Stimulated activated CD4-positive, alpha-beta T cell treated with anti-CD3 and anti-CD28 coated beads, Interleukin-4, amount 100 ng/mL, for 1 hour (primary cell): ENCODE results near the gene PIEZO2.

Experiments
- DNase-seq: peaks from one replicate; pipeline ENCODE4 v3.0.0-alpha.2; 2020

Gene PIEZO2

DNA sequence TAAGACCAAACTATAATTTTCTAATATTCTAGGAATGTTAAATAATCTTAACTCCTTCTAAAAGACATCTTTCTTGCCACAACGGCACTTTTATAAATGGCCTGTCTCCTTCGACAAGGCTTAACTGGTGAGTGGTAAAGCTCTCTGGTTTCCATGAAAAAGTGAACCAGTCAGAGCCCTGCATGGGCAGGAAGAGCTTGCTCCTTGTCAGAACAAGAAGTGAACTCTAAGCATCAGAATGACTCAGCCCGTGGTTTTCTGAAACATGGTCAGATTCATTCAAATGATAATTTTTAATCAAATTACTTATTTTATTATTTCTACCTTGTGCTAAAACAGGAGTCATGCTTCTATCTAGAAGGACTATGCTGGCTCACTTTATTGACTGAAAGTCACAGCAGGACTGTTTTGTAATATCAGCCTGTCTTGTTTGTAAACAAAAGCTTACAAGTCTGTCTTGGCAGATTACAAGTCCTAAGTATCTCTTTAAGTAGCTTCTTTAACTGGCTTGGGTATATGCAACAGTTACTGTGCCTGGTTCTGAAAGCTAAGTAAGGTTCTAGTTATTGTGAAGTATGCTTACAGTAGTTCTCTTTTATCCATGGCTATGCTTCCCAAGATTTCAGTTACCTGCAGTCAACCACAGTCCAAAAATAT lies 378.2 kb downstream of the PIEZO2 start:
- no peak for DNase-seq

DNA sequence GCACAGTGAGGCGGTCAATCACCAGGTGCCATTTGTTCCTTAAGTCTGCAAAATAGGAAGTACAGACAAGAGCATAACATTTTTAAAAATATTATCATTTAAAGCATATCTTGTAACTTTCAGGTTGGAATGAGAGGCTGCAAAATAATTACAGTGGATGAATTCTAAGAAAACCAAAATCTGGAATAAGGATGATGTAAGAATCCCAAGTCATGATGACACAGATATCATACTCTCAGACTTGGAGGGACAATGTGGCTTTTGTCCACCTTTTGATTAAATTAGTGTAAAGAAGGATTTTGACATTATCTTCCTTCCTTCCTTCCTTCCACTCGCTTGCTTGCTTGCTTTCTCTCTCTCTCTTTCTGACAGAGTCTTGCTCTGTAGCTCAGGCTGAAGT lies 379.1 kb downstream of the PIEZO2 start:
- DNase-seq = no peak

DNA sequence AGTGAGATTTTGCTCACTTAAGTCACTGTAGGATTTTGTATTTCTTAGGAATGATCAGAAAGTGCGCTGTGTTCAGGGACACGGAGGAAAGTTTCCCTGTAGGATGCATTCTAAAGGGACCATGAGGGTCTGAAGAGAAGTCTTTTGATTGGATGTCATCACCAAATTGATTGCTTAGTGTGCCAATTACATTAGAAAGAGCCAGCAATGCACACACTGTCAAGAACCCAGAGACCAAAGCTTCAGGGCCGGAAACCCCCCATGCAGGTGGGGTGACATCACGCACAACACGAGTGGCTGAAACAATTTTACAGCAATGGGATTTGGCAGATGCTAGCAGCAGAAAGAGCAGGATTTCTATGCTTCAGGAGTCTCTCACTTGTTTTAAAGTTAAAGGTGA lies 381.1 kb downstream of the PIEZO2 start:
- no peak for DNase-seq

DNA sequence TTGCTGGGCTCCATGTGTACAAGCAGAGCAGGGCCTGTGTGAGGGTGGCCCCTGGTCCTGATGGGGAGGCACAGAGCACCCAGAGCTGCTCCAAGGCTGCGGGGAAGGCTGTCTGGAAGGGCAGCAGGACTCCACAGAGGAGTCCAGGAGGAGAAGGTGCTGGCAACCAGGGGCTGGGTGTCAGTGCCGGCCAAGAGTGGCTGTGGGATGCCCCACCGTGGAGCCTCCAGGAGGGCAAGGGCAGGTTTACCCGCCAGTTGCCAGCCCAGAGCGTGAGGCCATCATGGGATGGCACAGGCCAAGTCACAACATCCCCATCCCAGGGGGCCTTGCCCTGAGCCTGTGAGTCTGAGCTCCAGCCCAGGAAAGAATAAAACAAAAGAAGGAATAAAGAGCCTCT lies 381.7 kb downstream of the PIEZO2 start:
- no peak for DNase-seq

DNA sequence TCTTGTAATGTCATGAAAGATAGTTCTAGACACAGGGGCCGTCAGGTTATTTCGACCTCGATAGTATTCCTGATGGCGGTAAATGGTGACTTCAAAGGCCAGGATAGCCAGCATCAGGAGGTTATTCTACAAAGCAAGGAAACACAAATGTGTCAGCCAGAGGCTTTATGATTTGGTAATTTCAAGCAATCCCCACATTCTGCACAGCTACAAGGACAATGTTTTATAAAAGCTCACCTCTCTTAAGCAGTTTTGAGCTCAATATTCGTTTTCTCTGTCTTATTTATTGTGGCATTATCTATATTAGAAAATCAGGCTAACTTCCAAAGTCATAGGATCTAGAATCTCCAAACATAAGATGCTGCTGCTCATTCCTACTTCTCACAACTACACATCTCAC lies 388.4 kb downstream of the PIEZO2 start:
- DNase-seq = no peak

DNA sequence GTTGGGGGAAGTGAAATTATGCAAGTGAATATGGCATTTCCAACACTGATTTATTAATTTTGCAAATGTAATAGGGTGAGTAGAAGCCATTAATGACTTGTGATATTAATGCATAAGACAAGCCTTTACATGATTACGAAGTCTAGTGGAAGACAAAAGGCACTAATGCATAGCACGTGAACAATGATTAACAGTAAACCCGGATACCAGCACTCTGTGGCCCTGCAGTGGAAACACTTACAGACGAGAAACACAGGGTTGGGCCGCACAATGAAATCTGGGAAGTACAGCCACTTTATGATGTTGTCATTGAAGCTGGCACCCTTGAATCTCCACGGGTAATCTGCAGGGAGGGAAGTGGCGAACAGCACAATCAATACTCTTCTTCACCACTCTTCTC lies 390.1 kb downstream of the PIEZO2 start:
- DNase-seq = no peak

DNA sequence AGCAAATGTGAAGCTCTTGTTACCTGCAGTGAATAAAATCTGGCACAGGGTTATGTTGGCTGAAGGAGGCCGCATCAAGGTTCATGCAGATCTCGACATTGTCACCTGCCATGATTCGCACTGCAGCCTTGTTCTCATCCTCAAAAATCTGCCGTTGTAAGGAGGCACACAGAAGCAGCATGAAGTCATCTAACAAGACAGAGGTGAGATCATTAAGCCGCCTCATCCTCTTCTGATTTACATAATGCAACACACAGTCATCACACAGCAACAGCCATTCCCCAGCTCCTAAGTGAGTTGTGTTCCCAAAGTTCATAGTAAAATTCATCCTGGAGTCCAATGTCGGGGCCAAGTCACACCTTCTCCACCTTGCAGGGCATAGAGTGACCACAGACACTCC lies 391.4 kb downstream of the PIEZO2 start:
- no peak for DNase-seq

DNA sequence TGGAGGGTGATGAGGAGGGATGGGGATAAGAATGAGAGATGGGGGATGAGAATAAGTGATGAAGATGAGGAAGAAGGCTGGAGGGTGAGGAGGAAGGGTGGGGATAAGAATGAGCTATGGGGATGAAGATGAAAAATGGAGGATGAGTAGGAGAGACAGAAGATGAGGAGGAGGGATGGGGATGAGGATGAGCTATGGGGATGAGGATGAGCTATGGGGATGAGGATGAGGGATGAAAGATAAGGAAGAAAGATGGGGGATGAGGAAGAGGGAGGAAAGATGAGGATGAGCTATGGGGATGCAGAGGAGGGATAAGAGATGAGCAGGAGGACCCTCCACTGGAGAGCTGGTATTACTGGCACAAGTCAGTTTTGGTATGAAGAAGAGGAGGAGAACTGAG lies 392.0 kb downstream of the PIEZO2 start:
- no peak for DNase-seq

DNA sequence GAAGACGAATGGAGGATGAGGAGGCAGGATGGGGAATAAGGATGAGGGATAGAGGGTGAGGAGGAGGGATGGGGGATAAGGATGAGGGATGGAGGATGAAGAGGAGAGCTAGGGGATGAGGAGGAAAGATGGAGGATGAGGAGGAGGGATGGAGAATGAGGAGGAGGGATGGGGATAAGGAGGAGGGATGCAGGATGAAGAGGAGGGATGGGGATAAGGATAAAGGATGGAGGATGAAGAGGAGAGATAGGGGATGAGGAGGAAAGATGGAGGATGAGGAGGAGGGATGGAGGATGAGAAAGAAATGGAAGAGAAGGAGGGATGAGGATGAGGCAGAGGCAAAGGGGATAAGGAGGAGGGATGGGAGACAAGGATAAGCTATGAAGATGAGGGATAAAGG lies 393.5 kb downstream of the PIEZO2 start:
- DNase-seq = no peak

DNA sequence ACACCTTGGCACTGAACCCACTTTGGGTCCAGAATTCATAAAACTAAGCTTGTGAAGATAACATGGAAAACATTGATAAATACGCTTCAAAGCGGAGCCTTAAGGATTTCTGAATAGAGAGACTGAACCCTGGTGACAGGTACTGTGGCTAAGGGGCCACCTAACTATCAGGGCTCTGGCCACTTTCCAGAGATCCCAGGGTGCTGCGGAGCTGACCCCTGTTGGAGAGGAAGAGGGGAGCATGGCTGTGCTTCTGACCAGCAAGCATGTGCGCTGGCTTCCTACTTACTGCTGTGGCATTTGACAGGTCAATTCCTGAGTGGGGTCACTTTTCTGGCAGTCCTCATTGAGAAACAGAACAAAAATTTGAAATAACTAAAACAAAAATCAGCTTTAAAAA lies 395.2 kb downstream of the PIEZO2 start:
- DNase-seq = no peak

DNA sequence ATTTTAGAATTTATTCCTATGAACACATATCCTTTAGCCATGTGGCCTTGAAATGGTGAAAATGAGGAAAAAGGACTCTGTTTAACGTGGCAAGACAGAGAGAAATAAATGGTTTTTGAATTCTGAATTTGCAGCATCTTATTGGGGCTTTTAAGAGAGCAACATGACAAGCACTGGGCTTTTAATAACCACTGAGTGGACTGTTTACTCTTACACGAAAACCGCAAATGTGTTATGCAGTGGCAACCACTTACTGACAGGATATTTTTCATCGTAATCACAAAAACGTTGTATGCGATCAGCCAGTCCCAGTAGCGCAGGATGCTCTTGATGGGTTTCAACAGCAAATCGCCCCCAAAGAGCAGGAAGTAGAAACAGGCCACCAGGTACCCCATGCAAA lies 397.0 kb downstream of the PIEZO2 start:
- no peak for DNase-seq

DNA sequence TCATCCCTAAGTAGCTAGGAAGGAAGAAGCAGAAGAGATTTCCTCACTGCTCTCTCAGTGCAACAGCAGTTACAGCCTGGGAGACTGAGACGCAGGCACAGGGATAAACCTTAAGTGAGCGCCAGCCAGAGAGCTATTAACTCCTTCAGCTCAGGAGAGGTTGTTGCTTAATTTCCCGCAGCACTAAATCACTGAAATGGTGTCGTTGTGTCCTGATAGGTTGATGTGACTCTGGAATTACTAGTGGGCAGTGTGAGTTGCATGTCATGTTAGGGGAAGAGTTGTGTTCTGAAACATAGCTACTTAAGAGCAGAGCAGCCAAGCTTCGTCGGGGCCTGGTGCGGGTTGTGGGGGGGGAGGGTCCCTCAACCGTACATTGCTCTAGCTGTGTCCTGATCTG lies 397.7 kb downstream of the PIEZO2 start:
- no peak for DNase-seq

DNA sequence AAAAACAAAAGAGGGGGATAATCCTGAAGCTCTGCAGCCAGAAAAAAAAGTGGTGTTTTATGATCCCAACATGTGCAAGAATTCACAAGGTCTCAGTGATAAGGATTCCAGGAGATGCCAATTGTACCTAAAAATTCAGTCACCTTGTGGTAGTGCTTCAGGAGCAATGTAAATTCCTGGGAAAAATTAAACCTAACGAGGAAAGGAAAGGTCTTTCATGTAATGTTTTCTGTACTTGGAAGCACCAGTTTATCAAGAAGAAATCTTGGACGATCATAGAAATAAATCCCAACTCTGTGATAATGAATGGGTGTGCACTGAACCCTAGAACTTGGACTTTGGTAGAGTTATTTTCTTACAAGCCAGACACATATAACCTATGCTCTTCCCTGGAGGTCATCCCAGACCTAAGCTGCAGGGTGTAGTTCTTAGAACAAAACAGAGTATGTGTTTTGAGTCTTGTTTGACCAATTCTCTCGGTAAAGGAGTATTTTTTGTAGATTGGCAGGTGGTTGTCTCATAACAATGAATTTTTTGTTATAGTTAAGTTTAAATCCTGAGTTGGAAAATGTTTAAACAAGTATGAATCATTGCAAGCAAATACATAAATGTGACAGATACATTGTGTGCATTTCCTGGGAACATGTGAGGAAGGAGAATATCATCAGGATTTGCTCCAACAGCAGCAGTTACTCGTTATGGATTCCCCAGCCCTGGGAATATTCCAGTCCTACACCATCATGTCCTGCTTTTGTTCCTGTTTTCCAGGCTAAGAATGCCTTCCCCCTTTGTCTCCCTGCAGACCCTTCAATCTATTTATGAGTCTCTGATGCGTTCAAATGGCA lies 399.0 kb downstream of the PIEZO2 start:
- DNase-seq = no peak

DNA sequence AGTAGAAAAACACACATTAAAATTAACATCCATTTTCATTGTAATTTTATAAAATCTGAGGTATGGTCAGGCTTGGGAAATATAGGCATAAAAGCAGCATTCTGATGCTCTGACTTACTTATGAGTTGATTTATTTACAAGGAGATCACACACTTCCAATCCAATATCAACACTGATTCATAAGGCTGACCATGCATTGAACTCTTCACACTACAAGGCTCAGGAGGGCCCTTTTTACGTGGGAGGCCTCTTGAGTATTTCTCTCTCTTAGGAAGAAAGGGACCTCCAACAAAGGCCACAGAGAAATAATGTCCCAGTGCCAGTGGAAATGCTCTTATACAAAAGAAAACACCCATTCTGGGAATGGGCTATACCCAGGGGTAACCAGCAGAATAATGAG lies 400.7 kb downstream of the PIEZO2 start:
- no peak for DNase-seq

DNA sequence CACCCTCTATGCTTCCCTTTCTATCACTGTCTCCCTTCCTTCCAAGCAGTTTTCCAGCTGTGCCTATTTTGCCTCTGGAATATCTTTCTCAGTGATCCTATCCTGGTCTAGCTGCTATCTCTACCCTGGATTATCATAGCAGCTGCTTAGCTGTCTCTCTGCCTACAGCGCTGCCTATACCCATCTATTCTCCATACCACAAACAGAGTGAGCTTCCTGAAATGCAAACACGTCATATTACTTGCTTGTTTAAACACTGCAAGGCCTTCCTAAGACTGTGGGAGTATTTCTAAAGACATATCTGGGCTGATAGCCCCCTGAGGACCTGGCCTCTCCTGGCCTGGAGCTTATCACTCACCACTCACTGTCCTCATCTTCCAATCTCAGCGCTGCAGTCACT lies 403.4 kb downstream of the PIEZO2 start:
- DNase-seq = no peak

DNA sequence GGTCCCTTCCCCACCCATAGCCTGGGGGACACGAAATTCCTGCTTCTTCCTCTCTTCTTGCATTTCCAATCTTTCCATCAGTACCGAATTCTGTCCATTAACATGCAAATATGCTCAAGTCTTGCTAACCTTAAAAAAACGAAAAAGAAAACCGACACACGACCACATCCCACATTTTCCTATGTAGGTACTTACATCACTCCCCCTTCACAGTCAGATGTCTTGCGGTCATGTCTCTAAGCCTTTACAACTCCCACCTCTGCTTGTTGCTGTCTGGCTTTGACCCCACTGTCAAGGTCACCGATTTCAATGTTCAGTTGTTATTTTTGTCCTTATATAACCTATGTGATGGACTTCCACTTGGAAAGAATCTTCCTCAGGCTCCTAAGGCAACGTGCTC lies 404.1 kb downstream of the PIEZO2 start:
- DNase-seq = no peak

DNA sequence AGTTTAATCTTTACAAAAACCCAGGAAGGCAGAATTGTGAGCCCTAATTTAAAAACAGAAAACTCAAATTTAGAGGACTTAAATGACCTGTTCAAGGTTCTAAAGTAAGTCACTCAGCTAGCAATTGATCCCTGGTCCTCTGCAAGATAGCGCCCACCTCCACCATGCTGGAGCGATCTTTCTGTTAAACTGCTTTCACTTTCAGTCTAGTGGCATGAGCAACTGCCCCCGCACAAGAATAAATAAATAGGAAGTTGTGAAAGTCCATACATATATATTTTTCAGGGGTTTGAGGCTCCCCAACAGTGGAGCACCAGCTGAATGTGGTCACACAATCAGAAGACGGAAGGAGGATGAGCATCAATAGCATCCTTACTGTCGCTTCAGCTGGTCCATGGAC lies 405.6 kb downstream of the PIEZO2 start:
- no peak for DNase-seq

DNA sequence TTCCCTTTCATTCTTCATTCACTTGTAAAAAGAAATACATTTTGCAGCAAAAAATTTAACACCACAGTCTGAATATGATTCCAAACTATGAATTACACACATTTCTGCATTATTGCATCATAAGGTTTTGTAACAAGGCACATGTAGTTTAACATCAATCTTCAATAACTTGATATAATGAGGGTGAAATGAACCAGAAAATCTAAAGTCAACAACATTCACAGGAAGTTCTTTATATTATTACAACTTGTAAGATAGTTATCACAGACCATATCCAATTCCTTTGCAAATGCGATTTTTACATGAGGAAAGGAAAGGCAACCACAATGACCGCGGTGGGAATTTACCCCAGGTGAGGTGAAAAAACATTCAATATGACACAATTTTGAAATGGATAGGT lies 410.2 kb downstream of the PIEZO2 start:
- DNase-seq = no peak

DNA sequence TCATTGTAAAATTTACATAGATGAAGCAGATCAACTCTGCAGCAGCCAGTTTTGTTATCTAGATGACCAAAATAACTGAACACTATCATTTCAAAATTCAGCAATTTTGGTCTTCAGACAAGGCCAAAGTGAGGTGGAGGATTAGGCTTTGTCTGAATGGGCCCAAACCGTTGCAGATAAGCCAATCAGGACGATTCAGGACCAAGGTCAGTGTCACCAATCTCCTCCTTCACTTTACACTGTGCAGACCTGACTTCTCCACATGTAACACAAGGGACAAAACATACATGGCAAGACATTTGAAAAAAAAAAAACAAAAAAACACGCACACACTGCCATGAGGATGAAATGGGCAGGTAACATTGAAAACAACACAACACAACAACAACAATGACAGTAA lies 412.4 kb downstream of the PIEZO2 start:
- no peak for DNase-seq

DNA sequence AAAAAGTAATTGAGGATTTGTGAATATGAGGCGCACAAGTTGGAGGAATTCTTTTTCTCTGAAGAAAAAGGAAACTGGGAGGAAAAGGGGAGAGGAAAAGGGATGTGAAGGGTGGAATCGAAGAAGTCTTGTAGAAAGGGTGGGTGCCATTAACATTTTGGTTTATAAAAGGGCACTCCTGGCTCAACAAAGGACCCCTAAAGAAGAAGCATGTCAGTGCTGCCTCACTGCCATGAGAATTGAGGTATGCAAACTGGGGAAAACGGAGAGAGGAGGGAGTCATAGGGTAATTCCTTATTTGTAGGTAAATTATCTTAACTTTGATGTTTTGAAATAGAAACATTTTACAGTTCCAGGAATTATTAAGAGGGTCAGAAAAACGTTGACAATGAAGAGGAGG lies 416.4 kb downstream of the PIEZO2 start:
- no peak for DNase-seq

DNA sequence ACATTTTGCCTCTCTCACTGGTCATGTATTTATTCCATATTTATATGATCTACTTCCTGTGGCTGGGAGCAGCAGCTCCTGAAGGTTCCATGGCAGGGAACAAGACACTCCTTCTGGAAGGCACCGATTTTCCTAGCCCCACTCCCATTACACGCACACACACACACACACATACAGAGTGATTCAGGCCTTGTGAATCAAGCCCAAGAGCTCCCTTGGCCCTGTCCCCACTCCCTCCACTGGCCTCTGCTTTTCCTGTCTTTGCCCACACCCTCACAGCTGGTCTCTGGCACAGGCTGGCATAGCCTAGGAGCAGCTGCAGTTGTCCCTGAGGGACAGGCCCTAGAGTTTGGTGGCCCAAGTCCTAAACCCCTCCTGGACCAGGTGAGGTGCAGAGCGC lies 421.9 kb downstream of the PIEZO2 start:
- DNase-seq = no peak

DNA sequence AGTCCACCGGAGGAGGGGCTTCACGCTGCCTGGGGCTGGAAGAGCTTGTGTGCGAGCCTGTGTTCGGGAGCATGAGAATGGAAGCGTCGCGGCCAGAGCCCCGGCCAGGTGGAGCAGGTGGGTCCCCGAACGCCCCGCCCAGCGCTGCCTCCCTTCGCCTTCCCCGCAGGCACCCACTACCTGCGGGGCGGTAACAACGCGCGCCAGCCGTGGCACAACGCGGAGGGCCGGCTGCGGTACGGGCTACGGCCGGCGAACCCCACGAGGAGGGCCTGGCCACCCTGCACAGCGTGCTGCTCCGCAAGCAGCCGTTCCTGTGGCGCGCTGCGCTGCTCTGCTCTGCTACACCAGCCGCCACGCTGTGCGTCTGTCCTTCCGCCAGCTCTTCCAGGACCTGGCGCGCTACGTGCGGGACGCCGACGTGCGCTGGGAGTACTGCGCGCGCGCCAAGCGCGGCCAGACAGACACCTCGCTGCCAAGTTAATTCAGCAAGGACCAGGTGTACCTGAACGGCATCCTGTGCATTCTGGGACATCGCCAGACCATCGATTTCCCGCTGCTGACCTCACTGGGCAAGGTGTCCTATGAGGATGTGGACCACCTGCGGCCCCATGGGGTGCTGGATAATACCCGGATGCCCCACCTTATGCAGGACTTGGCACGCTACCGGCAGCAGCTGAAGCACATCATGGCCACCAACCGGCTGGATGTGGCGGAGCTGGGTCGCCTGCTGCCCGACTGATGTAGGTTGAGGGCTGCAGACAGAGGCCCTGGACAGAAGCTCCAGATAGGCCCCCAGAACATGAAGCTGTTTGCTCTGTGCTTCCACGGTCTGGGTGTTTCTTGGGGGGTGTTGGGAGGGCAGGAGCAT lies 422.9 kb downstream of the PIEZO2 start:
- no peak for DNase-seq

DNA sequence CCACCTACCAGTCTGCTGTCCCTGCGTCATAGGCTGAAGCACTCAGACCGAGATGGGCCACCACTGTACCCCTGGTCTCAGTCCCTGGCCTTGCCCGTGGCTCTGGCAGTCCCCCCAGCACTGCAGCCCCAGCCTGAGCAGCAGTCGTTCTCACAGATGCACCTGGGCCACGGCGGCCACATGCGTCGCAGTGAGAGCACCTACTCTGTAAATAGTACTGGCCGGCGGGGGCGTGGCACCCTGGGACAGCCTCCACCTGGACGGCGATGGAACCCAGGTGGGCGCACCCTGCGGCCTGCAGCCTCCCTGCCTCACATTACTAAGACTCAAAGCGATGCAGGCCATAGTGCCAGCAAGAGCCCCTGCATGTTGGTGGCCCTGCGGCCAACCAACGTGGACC lies 424.7 kb downstream of the PIEZO2 start:
- no peak for DNase-seq

DNA sequence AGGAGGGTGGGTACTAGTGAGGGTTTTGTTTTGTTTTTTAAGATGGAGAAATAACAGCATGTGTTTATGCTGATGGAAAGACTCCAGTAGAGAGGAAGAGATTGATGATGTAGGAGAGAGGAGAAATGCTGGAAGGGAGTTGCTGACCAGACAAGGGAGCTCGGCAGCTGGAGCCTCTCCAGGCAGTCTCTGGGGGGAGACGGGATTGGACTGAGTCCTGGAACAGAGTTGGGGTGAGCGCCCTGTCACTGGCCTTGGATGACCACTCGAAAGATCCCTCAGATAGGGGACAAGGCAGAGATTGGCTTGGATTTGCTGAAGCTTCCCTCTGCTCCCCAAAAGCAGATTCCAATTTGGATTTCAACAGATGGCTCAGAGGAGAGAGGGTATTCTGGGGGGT lies 425.9 kb downstream of the PIEZO2 start:
- no peak for DNase-seq
